Gastroesophageal sphincter (tissue), 4 donors: ENCODE measurements around the gene LEKR1. TPM values are rescaled to one million over a fixed set of nuclear protein-coding genes. Genes with fewer than 3 reads are reported as not detected.

Experiments
- ATAC-seq: fragments of 150-250 bp; one replicate; pipeline ENCODE4 v1.9.1; 2016; ENCODE audit warnings: mild to moderate bottlenecking, moderate library complexity
- H3K27ac ChIP-seq, 4 donors: fragments of 200-600 bp; sonication (generic) in 3 of 4; 1 replicate in 3 of 4; 2 replicates in 1 of 4; pipeline ENCODE4 v1.5.1; 2016 to 2019
- H3K27me3 ChIP-seq: fragments of 200-600 bp; sonication (generic); one replicate; pipeline ENCODE4 v1.5.1; 2019
- H3K36me3 ChIP-seq, 2 donors: fragments of 200-600 bp; sonication (generic); one replicate each; pipeline ENCODE4 v1.5.1; 2019; ENCODE audit warnings: control low read depth in 1 of 2
- H3K4me1 ChIP-seq, 3 donors: fragments of 200-600 bp; sonication (generic); 1 replicate in 2 of 3; 2 replicates in 1 of 3; pipeline ENCODE4 v1.5.1; 2016 to 2019; ENCODE audit warnings: control low read depth in 2 of 3
- H3K4me3 ChIP-seq, 2 donors: fragments of 200-600 bp; sonication (generic); one replicate each; pipeline ENCODE4 v1.5.1; 2019; ENCODE audit warnings: mild to moderate bottlenecking in 1 of 2, moderate library complexity in 1 of 2
- H3K9me3 ChIP-seq, 3 donors: fragments of 200-600 bp; sonication (generic); one replicate each; pipeline ENCODE4 v1.5.1; 2017 to 2019; ENCODE audit warnings: control low read depth in 2 of 3
- EP300 ChIP-seq: sonication (generic); formaldehyde crosslinking; IDR thresholded peaks from one replicate; pipeline ENCODE4 v1.6.1; 2017; ENCODE audit warnings: antibody characterized with exemption, mild to moderate bottlenecking
- POLR2A ChIP-seq, 2 donors: fragments of 450-650 bp; IDR thresholded peaks; one replicate each; pipeline ENCODE4 v1.6.1; 2017; ENCODE audit warnings: antibody characterized with exemption in 2 of 2, mild to moderate bottlenecking in 2 of 2, moderate library complexity in 1 of 2
- POLR2AphosphoS5 ChIP-seq: sonication (generic); formaldehyde crosslinking; IDR thresholded peaks from one replicate; pipeline ENCODE4 v1.6.1; 2017; ENCODE audit warnings: antibody characterized with exemption
- WGBS, 2 donors: methylation state at CpG; one replicate each; pipeline ENCODE4 v1.1.5; 2018; ENCODE audit warnings: low coverage in 1 of 2; 5-methylcytosine and 5-hydroxymethylcytosine counted together
- total RNA-seq, 4 donors: library from RNA; depleted of rRNA; stranded (reverse); fragments of >200 nt; gene quantifications; one replicate each; pipeline ENCODE4 v1.1.0, GENCODE V29; 2016
- TF ChIP-seq, protein P1 (sequence below), 4 experiments: fragments of 200-600 bp in 2 of 4; fragments of 450-650 bp in 2 of 4; sonication (generic) in 1 of 4; IDR thresholded peaks; one replicate each; pipeline ENCODE4 v1.5.1; 2017 to 2019; ENCODE audit warnings: antibody characterized with exemption in 4 of 4, mild to moderate bottlenecking in 2 of 4, moderate library complexity in 2 of 4

Gene LEKR1
- total RNA-seq, 4 donors from 2014 or later, result 2.7 TPM; not detected in 3

GRCh38 chr3:156812521-156813335 lies 13.4 kb upstream of the LEKR1 start:
- no peaks in the 10 kb centered on the region for H3K9me3 ChIP-seq
- peaks cover 0 to 20% (median 0%) of the 10 kb centered on the region in 3 donors for H3K4me1 ChIP-seq
- no peak for ATAC-seq
- H3K27me3 ChIP-seq, result no peaks in the 10 kb centered on the region
- TF ChIP-seq, protein P1, sequence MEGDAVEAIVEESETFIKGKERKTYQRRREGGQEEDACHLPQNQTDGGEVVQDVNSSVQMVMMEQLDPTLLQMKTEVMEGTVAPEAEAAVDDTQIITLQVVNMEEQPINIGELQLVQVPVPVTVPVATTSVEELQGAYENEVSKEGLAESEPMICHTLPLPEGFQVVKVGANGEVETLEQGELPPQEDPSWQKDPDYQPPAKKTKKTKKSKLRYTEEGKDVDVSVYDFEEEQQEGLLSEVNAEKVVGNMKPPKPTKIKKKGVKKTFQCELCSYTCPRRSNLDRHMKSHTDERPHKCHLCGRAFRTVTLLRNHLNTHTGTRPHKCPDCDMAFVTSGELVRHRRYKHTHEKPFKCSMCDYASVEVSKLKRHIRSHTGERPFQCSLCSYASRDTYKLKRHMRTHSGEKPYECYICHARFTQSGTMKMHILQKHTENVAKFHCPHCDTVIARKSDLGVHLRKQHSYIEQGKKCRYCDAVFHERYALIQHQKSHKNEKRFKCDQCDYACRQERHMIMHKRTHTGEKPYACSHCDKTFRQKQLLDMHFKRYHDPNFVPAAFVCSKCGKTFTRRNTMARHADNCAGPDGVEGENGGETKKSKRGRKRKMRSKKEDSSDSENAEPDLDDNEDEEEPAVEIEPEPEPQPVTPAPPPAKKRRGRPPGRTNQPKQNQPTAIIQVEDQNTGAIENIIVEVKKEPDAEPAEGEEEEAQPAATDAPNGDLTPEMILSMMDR (IDR thresholded peaks at IDR 0.05), result no peak
- TF ChIP-seq EP300, result no peak
- no peak for TF ChIP-seq POLR2AphosphoS5
- no peak for TF ChIP-seq POLR2A (IDR thresholded peaks at IDR 0.05)
- 89 to 94% methylated on average over 6 of the region's 6 CpGs for WGBS, 2 donors
- no peaks in the 10 kb centered on the region for H3K36me3 ChIP-seq
- H3K4me3 ChIP-seq, result no peak overlapping the region
- no peak overlapping the region for H3K27ac ChIP-seq

- Histone ChIP-seq H3K4me1 (peaks cover 0 to 22% (median 0%) of the 10 kb centered on the region in 3 donors), H3K27me3 (no peaks in the 10 kb centered on the region), H3K4me3 (no peak overlapping the region), H3K9me3 (no peaks in the 10 kb centered on the region), H3K27ac (no peak overlapping the region), H3K36me3 (no peaks in the 10 kb centered on the region)
- no peak for ATAC-seq
- no peak for TF ChIP-seq POLR2A (IDR thresholded peaks at IDR 0.05)
- TF ChIP-seq EP300, result no peak
- TF ChIP-seq, protein P1 (IDR thresholded peaks at IDR 0.05), result no peak
- WGBS, 2 donors, result 71 to 87% methylated on average over 2 of the region's 2 CpGs
Observed at GRCh38 chr3:156814295-156814694, 11.9 kb upstream of the LEKR1 start.

GRCh38 chr3:156816091-156816793 lies 9.9 kb upstream of the LEKR1 start:
- 2% methylated on average over 8 of the region's 74 CpGs; no CpG with 5 or more reads in 1 of the 2 donors for WGBS, 2 donors
- peak overlapping the region; percentile 24 to 88 (median 82) for H3K27ac ChIP-seq
- H3K4me3 ChIP-seq, result peak overlapping the region; percentile 59 to 73
- peak; percentile 51 for ATAC-seq
- no peaks in the 10 kb centered on the region for H3K36me3 ChIP-seq
- TF ChIP-seq, protein P1 (IDR thresholded peaks at IDR 0.05), result no peak
- TF ChIP-seq EP300 (no peak), POLR2A (IDR thresholded peaks at IDR 0.05) (no peak), POLR2AphosphoS5 (peak; percentile 27)
- no peaks in the 10 kb centered on the region for H3K9me3 ChIP-seq
- H3K4me1 ChIP-seq, result peaks cover 0 to 22% (median 0%) of the 10 kb centered on the region in 3 donors
- no peaks in the 10 kb centered on the region for H3K27me3 ChIP-seq

GRCh38 chr3:156816794-156817645 lies 9.1 kb upstream of the LEKR1 start:
- peak overlapping the region; percentile 59 to 73 for H3K4me3 ChIP-seq
- no peaks in the 10 kb centered on the region for H3K9me3 ChIP-seq
- peak; percentile 51 to 65 for TF ChIP-seq POLR2A (IDR thresholded peaks at IDR 0.05)
- peak; percentile 37 for TF ChIP-seq POLR2AphosphoS5
- TF ChIP-seq, protein P1 (IDR thresholded peaks at IDR 0.05), result peak in 2 of 4 experiments; percentile 11 to 16
- no peak for TF ChIP-seq EP300
- H3K36me3 ChIP-seq, result no peaks in the 10 kb centered on the region
- H3K4me1 ChIP-seq, result peaks cover 0 to 22% (median 0%) of the 10 kb centered on the region in 3 donors
- H3K27me3 ChIP-seq, result no peaks in the 10 kb centered on the region
- WGBS, 2 donors, result 13 to 23% methylated on average over 4 to 19 of the region's 70 CpGs
- peak overlapping the region; percentile 24 to 88 (median 82) for H3K27ac ChIP-seq
- peak; percentile 92 for ATAC-seq
